ENCODE measurements around the gene YBX3.

Gene YBX3

DNA sequence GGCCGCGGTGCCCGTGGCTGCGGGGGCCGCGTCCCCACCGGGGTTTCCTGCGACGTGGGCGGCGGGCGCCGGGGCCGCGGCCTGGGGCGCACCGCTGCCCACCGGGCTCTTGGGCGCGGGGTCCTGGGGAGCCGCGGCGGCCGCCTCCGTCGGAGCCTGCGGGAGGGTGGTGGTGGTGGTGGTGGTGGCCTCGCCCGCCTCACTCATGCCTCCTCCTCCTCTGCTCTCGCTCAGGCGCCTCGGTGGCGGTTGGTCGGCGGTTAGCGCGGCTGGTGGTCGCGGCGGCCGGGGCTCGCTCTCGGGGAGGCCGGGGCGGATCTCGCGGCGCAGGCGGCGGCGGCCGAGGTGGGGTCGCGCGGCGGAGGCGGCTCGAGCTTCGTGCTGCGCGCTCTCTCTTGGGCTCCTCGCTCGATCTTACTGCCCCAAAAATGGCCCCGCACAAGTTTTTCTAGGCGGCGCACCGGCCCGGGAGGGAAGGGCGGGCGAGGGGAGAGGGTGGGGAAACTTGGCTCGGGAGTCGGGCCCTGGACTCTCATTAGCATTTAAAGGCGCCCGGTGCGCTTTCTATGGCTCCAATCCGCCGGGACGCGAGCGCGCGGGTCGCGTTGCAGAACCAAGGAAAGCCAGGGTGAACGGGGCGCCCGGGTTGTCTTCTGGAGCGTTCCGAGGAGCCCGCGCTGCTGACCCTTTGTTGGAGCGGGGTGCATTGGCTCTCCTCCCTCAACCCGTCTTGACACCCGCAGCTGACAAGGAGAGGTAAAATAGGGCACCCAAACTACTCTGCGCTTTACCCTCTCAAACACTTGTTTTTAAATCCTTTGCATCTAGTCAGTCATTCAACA is at the start of gene YBX3:
Gene YBX3, minus strand, starts transcription at position 419 of the 842 bp plus-strand sequence. Its CDS starts 212 bp downstream, at position 207.
- peak; percentile 62 for DNase-seq (ENCODE audit: extremely low read depth, low read depth)
- TF ChIP-seq, protein P1, sequence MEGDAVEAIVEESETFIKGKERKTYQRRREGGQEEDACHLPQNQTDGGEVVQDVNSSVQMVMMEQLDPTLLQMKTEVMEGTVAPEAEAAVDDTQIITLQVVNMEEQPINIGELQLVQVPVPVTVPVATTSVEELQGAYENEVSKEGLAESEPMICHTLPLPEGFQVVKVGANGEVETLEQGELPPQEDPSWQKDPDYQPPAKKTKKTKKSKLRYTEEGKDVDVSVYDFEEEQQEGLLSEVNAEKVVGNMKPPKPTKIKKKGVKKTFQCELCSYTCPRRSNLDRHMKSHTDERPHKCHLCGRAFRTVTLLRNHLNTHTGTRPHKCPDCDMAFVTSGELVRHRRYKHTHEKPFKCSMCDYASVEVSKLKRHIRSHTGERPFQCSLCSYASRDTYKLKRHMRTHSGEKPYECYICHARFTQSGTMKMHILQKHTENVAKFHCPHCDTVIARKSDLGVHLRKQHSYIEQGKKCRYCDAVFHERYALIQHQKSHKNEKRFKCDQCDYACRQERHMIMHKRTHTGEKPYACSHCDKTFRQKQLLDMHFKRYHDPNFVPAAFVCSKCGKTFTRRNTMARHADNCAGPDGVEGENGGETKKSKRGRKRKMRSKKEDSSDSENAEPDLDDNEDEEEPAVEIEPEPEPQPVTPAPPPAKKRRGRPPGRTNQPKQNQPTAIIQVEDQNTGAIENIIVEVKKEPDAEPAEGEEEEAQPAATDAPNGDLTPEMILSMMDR (IDR thresholded peaks at IDR 0.05; ENCODE audit: low read depth, low read length) = no peak

DNA sequence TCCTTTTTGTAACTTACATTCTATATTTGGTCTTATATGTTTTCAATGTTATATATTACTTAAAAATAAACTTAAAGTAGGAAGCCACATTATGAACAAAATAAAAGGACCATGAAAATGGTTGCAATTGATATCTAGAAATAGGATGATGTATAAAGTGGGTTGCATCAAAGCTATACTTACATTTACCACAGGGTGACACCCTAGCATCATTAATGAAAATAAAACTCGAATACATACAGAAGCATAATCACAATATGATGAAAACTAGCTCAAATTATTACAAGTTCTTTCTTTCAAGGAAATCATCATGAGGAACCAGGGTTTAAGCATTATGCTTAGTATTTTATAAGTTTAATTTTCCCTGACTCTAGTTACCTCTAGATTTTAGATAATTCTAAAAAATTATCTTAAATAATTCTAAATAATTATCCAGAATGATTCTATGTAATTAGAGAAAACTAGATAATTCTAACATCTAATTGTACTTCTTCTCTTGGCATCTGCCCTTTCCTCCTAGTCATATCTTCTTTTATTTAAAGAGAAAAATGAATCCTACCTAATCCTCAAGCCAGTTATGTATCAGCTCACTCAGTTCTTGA is 48.1 kb upstream of the YBX3 start:
- TF ChIP-seq, protein P1 (IDR thresholded peaks at IDR 0.05; ENCODE audit: low read depth, low read length) = peak; percentile 60
- DNase-seq (ENCODE audit: extremely low read depth, low read depth) = peak; percentile 7

DNA sequence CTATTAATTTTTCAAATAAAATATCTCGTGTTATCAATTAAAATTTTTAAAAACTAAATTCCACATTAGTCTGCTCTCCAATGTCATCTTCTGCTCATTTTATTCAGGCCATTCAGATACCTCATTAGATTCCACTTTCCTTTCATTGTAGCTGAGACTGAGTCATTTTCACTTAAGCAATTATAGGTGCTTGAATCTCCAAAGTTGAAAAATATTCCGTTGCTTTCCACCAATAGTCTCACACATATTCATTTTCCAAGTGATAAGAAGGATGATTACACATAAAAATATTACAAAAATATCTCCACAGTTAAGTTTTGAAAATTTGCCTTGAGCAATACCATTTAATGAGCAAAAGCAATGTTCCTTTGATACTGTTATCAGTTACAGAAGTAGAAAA is 36.5 kb upstream of the YBX3 start:
- DNase-seq (ENCODE audit: extremely low read depth, low read depth) = no peak
- TF ChIP-seq, protein P1 (IDR thresholded peaks at IDR 0.05; ENCODE audit: low read depth, low read length) = no peak

DNA sequence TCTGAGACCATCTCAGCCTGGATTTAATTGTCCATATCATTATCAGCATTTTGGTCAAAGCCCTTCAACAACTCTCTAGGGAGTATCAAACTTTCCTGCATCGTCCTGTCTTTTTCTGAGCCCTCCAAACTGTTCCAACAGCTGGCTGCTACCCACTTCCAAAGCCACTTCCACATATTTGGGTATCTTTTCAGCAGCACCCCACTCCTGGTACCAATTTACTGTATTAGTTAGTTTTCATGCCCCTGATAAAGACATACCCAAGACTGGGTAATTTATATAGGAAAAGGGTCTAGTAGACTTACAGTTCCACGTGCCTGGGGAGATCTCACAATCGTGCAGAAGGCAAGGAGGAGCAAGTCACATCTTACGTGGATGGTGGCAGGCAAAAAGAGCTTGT is 33.1 kb upstream of the YBX3 start:
- DNase-seq (ENCODE audit: extremely low read depth, low read depth) = no peak
- TF ChIP-seq, protein P1 (IDR thresholded peaks at IDR 0.05; ENCODE audit: low read depth, low read length) = no peak

DNA sequence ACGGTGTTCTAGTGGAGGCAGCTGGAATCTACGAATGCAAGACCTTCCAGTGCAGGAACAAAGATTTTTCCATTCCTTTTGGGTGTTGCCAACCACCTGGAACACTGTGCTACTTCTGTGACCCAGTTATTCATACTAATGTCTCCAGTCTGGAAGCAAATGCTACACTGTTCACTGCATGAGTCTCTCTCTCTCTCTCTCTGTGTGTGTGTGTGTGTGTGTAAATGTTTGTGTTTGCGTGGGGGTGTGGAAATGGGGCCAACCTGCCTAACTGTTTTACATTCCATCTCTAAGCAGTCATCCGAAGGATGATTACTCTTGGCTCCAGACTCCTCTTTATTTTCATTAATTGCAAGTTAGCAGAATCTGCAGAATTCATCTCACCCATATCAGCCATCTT is 29.9 kb upstream of the YBX3 start:
- TF ChIP-seq, protein P1 (IDR thresholded peaks at IDR 0.05; ENCODE audit: low read depth, low read length) = no peak

DNA sequence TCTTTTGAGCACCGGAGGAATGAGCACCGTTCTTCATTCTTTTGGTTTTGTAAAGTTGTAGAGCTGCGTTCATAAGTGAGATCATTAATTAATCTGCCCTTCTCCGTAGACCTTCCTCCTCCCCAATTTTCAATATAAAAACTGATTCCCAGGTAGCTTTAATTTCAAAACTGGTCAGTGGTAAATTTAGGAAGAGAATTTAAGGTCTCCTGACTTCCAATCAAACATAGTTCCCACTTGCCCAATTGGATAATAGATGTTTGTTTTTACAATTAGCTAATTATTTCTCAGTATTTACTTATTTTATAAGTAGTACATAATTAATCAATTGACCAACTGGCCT is 27.2 kb upstream of the YBX3 start:
- TF ChIP-seq, protein P1 (IDR thresholded peaks at IDR 0.05; ENCODE audit: low read depth, low read length) = no peak
- no peak for DNase-seq (ENCODE audit: extremely low read depth, low read depth)

More for the DNA sequence above, 29.9 kb upstream of the YBX3 start:
- DNase-seq (ENCODE audit: extremely low read depth, low read depth) = peak; percentile 3

DNA sequence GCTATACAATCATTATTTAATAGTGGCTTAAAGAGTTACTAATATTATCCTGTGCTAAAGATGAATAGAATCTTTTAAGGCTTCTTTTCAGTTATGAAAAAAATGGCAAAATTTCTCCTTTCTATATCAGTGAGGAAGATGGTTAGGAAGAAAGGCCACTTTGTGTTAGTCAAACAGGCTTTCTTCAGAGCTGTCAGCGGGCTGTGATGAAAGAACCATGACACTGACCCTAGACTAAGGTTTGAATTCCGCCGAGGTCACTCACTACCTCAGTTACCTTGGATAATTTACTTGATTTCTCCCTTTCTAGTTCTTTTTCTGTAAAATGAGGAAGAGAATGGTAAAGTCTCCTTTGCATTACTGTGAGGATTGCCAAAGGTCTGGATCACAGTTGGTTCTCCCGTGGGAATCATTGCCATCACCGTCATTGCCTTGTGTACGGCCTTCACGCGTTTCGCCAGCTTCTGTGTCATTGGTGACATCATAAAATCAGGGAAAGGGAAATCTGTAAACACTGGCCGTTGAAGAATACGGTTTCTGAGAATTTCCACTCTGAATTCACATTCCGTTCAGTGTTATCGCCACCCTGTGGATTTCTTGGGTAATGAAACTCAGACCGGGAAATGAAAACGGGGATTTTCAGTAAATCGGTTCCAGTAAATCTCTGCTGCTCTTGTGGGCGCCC is 26.7 kb upstream of the YBX3 start:
- DNase-seq (ENCODE audit: extremely low read depth, low read depth) = peak; percentile 78
- TF ChIP-seq, protein P1 (IDR thresholded peaks at IDR 0.05; ENCODE audit: low read depth, low read length) = peak; percentile 92
